Measurements from ENCODE around the gene SLX9.
A peak's percentile ranks its signal among the peaks of the same experiment; 100 is the strongest.

The SLX9 gene

GRCh38 chr21:44994047-44994694 is 54.3 kb downstream of the SLX9 start:
- DNase-seq: peak; percentile 90

GRCh38 chr21:44994695-44995342 is 55.0 kb downstream of the SLX9 start:
- peak; percentile 73 for DNase-seq

DNA sequence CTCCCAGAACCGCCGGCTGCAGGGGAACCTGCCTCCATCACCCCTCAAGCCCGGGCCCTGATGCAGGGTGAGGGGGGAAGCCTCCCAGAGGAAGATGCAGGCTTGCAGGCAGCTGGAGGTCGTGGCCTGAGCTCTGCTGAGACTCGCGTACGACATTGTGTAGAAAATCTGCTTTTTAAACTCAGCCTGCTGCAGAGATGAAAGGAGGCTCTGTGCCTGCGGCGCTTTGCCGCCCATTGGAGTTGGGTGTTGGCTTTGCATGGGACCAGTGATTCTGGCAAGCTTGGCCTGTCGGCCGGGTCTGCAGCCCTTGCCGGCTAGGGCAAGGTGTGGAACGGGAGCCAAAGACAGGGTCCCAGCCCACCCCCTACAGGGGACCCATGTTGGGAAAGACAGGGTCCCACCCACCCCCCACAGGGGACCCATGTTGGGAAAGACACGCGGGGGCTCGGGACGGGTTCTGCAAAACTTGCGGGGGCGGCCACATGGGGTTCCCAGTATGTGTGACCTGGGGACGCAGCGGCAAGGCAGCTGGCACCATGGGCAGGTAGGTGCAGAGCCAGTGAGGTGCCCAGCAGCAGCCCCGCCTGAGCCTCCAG is 55.6 kb downstream of the SLX9 start:
- no peak for DNase-seq

DNA sequence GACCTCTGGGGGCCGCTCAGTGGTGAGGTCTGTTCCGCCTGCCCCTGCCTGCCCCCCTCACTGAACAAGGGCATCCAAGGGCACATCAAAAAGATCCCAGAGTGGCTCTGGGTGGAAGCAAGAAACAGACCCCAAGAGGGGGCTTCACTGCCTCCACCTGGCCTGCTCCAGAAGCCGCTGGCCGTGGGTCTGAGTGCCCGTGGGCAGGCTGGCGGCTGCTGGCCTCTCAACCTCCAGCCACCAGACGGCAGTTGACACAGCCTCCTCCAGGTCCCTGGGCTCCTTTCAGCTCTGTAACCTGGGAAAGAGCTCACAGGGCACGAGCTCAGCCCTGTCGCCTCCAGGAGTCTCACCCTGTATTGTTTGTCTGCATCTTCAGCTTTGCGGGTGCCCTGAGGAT is 56.3 kb downstream of the SLX9 start:
- DNase-seq: no peak

- peak; percentile 13 for DNase-seq
Measured at GRCh38 chr21:44996501-44996921, 56.7 kb downstream of the SLX9 start.

GRCh38 chr21:44996983-44997936 is 57.4 kb downstream of the SLX9 start:
- DNase-seq: no peak

DNA sequence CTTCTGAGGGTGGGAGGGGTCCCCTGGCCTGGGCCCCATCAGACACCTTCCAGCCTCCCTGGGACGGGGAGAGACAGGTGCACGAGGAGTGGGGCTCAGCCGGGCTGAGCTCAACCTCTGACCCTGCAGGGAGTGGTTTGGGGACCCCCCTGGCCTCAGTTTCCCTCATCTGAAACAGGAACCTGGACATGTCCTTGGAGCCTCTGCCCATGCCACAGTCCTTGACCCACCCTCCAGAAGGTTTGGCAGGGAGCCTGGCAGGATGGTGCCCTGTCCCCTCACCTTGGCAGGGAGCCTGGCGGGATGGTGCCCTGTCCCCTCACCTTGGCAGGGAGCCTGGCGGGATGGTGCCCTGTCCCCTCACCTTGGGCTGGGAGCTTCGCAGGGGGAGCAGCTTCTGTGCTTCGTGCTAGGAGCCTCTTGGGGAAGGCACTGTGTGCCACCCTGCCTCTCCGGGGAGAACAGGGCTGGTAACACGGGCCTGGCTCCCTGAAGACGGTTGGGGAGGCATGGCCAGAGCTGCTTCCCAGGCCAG is 58.3 kb downstream of the SLX9 start:
- DNase-seq: no peak

DNA sequence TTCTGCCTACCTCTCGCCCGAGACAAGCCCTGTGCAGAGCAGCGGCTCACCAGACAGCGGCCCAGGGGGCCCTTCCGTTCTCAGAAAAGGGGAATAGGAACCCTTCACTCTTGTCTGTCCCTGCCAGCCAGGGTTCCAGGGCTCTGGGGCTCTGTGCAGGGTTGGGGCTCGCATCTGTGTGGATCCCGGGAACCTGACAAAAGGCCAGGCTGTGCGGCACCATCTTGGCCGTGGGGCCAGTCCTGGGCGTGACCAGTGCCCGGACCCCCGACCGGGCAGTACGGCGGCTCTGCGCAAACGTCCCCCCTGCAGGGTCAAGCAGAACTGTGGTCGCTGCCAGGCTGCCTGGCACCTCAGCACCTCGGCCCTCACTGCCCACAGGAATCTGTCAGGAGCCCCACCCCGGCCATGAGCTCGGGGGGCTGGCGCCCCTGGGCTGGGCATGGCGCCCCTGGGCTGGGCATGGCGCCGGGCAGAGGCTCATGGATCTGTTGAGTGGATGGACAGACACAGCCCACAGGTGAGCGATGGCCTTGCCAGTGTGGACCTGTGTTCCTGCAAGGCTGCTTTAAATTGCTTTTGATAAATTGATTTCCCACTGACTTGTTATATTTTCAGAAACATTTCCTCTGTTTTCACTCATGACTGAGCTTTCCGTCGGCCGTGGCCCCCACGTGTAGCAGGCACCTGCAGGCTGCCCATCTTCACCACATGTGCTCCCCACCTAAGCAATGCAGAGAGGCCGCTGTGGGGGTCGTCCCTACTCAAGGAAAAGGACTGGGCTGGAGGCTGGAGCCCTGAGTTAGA is 59.0 kb downstream of the SLX9 start:
- peak; percentile 23 for DNase-seq

GRCh38 chr21:44999428-44999971 is 59.7 kb downstream of the SLX9 start:
- DNase-seq: peak; percentile 18

- DNase-seq: peak; percentile 13
Measured at GRCh38 chr21:44999972-45000636, 60.3 kb downstream of the SLX9 start.

- peak; percentile 60 for DNase-seq
Measured at GRCh38 chr21:45000637-45001133, 60.9 kb downstream of the SLX9 start.

DNA sequence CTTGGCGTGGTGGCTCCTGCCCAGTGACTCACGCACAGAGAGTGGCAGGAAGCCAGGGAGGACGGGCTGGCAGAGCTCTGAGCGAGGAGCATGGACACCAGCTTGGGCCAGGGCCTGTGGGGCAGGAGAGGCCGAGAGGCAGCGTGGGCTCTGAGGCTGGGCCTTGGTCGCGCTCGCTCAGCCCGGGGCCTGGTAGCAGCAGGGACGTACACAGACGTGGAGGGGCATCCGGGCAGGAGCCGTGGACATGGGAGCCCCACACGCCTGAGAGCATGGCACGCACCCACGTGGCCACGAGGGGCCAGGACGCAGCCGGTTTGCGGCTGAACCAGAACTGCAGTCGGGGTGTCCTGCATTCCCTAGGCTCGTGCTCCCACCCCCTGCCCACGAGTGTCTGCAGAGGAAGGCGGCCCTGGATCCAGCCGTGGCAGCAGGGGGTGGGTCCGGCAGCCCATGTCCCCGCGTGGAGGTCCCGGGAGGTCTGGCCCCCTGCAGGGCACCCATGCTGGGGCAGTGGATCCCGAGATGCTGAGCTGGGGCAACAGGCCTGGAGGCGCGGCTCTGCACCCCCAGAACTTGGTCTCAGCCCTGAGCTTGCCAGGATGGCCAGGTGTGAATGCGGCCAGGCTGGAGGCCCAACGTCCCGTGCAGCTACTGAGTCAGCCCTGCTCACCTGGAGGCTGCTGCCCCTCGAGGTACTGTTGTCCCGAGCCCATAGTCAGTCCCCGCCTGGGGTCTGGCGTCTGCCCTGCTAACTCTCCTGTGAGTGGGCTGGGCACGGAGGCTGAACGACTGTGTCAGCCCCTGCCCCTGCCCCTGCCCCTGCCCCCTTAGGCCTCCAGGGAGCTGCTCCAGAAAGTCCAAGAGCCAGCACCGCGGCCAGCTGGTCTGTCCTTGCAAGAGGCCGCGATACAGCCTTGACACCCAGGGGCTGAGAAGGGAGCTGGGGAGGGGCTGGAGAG is 61.6 kb downstream of the SLX9 start:
- peak; percentile 72 for DNase-seq

- DNase-seq: peak; percentile 16
Measured at GRCh38 chr21:45002381-45003204, 62.8 kb downstream of the SLX9 start.

DNA sequence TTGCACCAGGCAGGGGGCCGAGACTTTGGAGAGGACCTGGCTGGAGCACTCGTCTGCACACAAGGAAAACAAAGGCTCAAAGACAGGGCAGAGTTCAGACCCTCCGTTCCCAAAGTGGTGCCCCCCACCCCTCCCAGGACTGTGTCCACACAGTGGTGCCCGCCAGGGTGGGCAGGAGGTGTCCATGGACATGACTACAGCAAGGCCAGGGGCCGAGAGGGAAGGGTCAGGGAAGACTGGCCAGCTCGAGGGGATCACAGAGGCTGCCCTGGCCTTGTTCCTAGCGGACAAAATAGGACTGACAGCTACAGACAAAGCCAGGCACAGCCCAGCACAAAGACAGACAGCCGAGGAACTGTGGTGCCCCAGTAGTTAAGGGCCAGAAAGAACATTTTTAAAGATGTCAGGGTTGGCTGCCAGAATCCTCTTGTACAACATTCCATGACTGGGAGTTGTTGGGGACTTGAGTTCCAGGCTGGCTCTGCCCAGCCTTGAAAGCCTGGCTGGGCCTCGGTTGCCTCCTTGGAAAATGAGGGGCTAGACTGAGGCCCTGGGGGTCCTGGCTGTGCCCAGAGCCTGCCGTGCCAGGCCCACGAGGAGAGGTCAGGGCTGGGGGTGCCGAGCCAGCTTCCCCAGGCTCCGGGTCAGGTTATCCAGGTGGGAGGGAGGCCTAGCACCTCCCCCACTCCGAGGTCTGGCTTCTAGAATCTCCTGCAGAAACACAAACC is 63.7 kb downstream of the SLX9 start:
- peak; percentile 19 for DNase-seq

DNA sequence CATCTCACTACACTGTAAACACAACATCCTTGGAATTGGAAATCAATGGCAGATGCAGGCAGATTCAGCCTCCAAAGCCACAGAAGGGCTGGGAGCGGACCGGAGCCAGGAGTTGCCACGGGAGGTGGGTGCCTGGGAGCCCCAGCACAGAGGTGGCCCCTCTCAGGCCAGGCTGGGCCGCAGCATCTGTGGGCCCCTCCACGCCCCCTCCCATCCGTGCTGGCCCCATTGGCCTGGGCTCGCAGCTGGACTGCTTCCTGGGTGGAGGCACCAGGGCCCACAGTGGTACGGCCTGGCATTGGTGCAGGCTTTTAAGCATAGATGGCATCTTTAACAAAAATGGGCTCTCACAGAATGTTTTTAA is 64.2 kb downstream of the SLX9 start:
- peak; percentile 11 for DNase-seq

- DNase-seq: peak; percentile 9
Measured at GRCh38 chr21:45004481-45005247, 64.8 kb downstream of the SLX9 start.

GRCh38 chr21:45006536-45007095 is 66.8 kb downstream of the SLX9 start:
- peak; percentile 10 for DNase-seq
